Sigmoid colon (tissue), 4 donors: ENCODE measurements around the gene NLRC3.

Source experiments
- CTCF ChIP-seq, 4 experiments: fragments of 450-650 bp in 3 of 4; fragments of 200-600 bp in 1 of 4; IDR thresholded peaks; one replicate each; pipeline ENCODE4 v1.5.1; 2016 to 2019; ENCODE audit warnings: antibody characterized with exemption in 4 of 4, mild to moderate bottlenecking in 3 of 4, moderate library complexity in 2 of 4
- EP300 ChIP-seq, 4 donors: sonication (generic); formaldehyde crosslinking; IDR thresholded peaks; one replicate each; pipeline ENCODE4 v1.6.1; 2017; ENCODE audit warnings: antibody characterized with exemption in 4 of 4
- POLR2A ChIP-seq, 2 donors: fragments of 450-650 bp; IDR thresholded peaks; one replicate each; pipeline ENCODE4 v1.6.1; 2016; ENCODE audit warnings: antibody characterized with exemption in 2 of 2, mild to moderate bottlenecking in 2 of 2, moderate library complexity in 2 of 2
- POLR2AphosphoS5 ChIP-seq, 4 donors: sonication (generic); formaldehyde crosslinking; IDR thresholded peaks; one replicate each; pipeline ENCODE4 v1.6.1; 2017; ENCODE audit warnings: antibody characterized with exemption in 4 of 4

GRCh38 chr16:3529175-3529574 is 48.0 kb downstream of the NLRC3 start:
- TF ChIP-seq CTCF (IDR thresholded peaks at IDR 0.05) (no peak), POLR2A (IDR thresholded peaks at IDR 0.05) (no peak), POLR2AphosphoS5 (IDR thresholded peaks at IDR 0.05) (no peak), EP300 (IDR thresholded peaks at IDR 0.05) (no peak)
